ENCODE data around the gene CETN1.

Gene CETN1

DNA sequence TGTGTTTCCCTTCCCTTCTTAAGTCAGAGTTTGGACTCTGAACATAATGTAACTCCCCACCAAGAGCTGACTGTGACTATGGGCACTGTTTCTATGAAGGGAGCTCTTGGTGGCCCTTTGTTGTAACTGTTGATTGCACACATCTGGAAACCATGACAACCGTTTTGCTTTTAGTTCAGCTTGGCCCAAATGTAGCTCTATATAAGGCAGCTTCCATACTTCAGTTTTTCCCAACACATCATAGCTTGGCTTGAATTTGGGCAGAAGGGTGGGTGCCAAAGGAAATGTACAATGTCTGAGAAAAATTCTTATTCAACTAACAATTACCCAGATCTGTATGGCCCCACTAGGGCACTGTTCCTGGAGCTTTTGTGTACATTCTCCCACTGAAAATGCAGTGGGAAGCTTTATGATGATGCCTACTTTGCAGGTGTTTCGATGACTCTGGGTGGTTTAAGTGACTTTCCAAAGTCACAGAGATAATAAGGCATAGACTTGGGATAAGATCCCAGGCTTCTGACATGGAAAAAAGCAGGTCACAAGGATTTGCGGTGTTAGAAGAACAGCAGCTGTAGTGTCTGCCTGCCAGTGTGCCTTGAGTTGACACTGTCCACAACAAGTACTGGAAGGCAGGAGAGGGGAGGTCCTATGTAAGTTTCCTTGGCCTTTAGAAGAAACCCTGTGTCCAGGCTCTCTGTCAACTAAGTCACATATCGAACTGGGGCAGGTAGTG, 2.4 kb upstream of the CETN1 start:
- DNase-seq = no peak

DNA sequence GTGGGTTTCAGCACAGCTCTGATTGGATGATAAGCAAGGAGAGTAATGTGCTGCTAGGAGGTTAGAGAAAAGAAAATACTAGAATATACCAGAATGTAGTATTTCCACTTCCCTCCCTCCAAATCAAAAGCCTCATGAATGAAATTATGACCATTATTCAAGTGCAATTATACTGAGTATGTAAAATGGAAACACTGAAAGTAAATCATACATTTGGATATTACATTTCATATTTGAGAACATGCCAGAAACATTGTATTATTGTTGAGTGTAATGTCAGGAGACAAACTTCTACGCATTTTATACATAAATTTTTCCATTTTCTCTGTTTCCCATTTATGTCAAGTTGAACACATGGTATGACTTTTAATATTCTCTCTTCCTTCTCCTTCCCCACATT, 942 bp upstream of the CETN1 start:
- DNase-seq = no peak

DNA sequence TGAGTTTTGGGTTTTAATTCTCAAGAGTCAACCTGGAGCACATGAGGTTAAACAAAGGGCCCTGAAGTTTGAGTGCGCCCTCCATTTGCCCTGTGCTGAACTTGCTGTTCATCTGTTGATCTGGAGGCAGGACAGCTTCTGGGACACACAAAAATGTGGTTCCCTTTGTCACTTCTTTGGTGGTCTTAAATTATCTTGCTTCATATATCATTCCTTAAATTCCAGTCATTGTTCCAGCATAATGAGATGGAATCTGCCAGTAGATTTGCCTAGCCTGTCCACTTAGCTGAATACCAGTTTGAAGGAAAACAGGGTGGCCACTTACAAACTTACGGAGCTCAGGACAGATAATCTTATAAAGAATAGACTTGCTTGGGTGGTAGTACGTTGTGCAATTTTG, 916 bp downstream of the CETN1 start:
- no peak for DNase-seq

DNA sequence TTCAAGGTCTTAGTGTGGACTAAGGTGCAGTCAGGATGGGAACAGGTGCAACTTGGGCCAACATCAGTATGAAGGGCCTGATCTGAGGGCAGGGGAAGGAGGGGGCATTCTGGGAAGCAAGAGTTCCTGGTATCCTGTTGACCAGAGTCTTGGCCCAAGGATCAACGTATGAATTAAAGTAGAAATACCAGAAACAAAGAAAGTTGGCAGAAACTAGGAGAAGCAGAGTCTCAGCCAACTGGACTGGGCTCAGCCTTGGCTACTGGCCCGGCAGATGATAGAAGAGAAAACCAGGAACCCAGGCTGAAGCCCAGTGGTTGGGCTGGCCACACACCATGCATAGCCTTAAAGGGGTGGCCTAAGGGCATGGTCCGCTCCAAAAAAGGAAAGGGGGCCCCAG, 2.3 kb downstream of the CETN1 start:
- no peak for DNase-seq

DNA sequence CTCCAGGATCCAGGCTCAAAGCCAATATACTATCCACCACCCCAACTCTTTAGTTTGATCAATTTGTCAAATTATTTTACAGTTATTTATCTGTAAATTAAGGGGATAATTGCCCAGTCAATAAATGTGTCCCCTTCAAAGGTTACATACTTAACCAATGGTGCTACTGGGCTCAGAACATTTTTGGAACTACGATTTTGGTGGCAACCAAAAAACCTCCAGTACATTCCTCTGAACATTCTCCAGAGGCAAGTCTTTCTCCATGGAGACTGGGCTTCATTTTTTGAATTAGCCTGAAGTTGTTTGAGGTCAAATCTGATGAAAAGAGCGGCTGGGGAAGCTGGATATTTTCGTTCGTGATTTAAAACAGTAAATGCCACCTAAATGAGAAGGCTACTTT, 14.9 kb downstream of the CETN1 start:
- no peak for DNase-seq

DNA sequence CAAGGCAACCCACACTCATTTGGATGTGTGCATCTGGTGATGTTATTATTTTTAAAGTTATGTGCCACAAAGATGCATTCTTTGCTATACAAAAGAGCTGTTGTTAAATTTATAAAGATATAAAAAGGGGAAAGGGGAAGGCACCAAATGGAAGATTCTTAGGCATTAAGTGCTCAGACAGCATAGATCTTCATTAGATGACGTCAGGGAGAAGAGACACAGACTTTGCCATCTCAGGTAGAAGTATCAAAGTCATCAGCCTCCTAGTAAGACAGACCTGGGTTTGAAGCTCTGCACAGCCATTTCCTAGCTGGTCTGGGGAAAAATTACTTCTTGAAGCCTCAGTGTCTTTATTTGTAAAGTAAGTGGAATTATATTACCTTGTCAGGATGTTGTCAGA, 15.4 kb downstream of the CETN1 start:
- no peak for DNase-seq

DNA sequence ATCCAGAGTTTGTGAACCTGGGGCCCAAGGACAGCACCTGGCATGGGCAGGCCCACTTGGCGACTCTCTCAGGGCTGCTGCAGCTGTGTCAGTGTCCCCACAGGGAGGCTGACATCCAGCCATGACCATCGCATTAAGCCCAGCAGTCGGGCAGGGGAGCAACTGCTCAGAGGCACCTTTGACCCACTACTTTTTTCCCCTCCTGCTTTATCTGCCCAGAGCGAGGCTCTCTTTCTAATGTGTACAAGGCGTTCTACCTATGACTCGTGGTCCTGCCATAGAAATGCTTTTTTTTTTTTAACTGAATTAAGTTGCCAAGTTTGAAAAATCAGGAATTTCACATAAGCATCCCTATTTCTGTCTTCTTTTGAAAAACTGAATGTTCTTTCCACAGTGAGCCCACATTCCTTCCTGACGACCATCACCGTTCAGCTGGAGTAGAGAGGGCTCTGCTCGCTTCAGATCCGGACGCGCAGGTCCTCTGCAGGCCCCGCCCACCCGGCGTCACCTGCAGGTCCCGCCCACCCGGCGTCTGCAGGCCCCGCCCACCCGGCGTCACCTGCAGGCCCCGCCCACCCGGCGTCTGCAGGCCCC, 16.2 kb downstream of the CETN1 start:
- DNase-seq = peak; percentile 76

DNA sequence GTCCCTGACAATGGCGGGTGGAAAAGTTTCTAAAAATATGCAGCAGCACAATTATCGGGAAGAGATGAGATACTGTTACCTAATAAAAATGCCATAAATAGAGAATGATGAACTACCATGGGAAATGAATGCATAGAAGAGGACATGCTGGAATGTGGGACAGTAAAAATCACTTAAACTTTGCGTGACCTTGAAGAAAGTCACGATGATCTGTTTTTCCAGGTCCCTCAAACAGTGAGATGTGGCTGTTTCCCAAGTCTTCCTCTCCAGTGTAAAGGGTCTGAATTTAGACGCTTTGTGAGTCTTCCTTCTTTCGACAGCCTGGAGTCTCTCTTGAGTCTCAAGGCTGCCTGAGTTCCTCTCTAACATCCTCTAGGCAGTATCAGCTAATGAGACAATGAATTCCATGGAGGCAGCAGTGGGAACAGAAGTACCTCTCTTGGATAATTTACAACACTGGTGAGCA, 18.0 kb downstream of the CETN1 start:
- DNase-seq = no peak

DNA sequence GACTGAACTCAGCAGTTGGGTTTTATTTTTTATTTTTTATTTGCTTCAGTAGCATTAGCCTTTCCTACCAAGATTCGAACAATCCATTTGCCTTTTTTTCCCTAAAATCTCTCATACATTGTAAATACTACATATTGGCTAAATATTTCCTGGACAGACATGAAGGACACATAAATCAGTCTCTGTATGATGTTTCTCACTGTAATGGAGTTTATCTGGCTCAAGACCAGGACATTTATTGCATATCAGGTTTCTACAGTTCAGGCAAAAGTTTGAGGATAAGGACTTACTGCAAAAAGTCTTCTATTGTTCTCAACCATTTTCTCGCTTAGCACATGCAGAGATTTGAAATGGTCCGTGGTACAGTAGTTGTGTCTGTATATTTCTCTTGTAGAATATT, 19.9 kb downstream of the CETN1 start:
- no peak for DNase-seq

DNA sequence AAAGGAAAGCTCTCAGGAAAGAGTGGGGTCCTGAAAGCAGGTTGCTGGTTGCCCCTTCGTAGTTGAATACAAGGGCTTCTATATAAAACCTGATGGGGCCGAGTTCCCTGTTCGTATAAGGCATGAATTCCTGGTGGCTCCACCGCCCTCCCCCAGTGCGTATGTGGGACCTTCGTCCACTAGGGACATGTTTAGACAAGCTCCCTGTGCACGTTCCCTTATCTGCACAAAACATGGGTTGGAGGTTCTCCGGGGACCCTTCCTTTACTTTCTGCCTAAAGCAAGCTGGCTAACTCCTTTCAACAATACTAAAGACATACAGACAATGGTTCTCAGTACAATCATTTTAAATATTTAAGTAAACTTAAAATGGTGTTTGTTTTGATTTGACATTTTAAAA, 24.6 kb downstream of the CETN1 start:
- no peak for DNase-seq

DNA sequence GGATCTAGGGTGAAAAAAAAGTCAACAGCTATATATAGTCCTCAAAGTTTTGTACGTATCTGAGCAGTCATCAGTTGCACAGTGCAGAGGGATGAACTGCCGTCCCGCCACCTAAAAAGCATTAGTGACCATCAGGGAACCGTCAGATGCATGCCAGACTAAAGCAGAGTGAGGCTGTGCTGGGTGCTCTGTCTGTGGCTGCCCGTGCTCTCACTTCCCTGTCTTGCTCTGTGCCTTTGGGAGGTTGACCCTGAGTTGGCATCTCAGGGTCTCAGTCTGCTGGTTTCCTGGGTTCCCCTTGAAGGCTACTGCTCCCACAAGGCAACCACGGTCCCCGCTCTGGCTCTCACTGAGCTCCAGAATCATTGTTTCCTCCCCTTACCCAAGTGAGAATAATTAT, 27.8 kb downstream of the CETN1 start:
- no peak for DNase-seq

DNA sequence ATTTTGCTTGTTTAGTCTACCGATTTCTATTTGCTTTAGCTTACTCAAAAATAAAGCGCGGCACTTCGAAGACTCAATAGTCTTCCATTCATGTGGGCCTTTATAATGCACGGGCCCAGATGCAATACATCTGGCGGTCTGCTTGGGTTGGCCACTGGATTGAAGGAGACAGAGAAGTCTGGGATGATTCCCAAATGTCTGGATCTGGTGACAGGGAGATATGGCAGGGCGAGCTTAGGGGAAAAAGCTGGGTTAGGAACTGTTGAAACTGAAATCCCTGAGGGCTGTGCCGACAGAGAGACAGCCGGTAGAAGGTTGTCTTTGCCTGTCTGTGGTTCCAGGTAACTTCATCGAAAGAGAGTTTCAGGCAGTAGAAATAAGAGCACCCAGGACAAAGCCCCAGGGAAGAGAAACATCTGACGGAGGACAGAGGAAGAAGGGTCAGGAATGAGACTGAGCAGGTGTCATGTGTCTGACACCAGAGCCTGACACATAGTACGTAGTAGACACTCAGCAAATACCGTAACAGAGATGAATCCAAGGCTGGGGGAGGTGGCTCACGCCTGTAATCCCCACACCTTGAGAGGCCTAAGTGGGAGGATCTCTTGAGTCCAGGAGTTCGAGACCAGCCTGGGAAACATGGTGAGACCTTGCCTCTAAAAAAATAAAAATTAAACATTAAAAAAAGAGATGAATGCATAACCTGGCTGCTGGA, 30.2 kb downstream of the CETN1 start:
- no peak for DNase-seq

DNA sequence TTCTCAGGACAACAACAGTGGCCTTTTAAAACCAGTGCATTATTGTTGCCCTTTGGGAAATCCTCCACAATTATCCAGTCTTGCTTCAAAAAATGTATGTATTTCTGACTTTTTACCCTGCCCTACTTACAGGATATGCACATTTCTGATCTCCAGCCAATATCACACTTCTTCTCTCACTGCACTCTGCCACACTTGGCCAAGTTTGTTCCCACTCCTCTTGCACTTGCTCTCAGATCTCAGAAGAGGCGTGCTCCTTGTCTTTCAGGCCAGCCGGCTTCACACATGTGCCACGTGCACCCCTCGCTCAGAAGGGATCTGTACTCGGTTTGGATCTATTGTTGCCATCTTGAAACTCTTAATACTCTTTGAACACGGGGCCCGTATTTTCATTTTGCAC, 32.0 kb downstream of the CETN1 start:
- DNase-seq = no peak

DNA sequence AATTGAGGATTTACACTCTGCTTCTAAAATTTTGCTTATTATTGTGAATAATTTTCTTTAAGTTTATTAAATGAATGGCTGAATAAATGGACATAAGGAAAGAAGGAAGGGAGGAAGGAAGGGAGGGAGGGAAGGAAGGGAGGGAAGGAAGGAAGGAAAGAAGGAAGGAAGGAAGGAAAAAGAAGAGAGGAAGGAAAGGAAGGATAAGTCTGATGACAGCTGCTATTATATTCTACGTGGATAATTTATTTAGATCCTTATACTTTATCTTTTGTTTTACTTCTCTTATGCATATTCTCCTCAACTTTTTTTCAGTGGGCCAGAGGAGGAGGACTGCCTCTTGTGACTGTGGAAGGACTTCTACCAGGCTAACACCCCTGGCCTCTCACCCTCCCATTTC, 34.0 kb downstream of the CETN1 start:
- no peak for DNase-seq

DNA sequence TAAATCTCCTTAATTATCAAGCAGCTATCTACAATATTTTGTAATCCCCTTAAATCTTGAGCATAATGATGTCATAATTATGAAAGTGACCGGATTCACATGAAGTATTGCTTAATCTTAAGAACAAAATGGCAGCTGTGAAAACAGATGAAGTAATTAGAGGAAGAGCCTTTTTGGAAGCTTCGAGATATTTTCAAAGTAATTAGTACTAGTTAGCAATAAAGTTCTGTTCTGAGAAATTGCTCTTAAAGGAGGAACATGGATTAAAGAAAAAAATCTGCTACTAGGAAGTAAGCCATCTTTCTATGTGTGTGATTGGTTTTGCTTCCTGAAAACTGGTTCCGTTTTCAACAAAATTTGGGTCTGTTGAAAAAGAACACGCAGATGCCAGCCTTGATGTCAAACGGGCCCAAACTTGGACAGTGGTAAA, 34.9 kb downstream of the CETN1 start:
- no peak for DNase-seq

DNA sequence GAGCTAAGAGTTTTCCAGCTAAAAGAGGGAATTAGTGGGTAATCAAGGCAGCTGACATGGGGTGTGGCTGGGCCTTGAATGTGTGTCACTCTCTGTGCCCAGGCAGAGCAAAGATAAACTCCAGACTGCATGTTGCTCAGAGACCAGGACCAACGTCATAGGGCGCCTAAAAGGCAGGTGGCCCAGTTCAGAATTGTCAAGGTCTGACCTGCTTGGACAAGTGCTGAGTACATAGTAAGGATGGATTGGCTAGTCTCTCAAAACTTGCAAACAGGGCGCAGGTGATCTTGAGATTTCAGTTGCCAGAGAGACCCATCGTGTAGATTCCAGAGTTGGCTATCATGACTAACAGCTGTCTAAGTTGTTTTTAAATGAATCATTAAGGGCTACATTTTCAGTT, 35.6 kb downstream of the CETN1 start:
- no peak for DNase-seq

DNA sequence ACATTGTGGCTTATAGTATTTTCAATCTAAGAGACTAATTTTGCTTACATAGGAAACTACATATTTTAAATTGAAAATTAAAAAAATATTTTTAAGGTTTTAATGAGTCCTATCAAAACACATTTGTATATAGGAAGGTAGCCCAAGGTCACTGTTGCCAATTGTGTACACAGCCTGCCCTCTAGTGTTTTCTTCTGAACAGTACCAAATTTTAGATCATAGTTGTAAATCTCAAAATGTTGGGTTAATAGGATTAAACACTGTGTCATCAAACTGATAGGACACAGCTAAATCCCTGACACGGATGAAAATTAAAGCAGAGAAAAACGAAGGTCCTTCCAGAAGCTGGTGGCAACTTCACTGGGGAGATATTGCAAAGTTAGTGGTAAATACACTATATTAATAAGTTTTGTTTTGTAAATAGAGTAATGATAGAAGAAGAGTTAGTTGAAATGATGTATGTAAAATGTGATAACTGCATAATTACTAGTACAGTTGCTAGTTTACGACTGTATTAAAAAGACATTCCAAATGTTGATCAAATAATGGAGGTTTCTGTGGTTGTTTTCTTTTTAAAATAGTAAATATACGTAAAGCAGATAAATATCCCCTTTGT, 36.3 kb downstream of the CETN1 start:
- no peak for DNase-seq

DNA sequence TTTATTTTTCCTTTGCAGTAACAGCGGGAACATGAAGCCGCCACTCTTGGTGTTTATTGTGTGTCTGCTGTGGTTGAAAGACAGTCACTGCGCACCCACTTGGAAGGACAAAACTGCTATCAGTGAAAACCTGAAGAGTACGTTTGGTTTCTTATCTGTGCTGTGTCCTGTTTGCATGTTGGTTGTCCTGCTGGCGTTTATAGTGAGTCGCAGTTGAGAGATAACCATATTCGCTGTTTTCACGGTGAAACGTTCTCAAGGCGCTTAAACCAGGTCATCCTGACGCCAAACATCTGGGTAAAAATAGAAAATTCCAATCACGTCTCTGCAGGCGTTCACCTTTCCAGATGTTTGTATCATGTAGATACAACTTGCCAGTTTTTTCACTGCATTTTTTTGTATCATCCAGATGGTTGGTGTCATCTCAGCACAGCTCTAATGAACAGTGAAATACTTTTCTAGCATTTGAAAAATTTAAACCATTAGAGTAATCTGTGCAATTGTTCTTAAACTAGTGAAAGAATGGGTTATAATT, 37.9 kb downstream of the CETN1 start:
- DNase-seq = no peak

DNA sequence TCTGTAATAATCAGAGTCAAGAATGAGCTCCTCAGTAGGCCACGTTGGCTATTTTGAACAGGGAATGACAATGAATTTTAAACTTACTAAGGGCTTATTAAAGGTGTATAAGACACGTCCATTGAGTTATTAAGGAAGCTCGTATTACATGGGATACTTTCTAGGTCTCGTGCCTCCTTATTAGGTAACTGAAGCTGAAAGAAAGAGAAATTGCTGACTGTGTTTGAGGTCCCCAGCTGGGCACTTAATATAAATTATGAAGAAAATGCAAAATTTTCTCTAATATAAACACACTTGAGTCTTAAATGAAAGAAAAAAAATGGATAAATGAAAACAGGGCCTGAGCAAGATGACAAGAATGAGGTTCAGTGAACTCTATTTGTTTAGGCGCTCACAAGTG, 38.4 kb downstream of the CETN1 start:
- no peak for DNase-seq

DNA sequence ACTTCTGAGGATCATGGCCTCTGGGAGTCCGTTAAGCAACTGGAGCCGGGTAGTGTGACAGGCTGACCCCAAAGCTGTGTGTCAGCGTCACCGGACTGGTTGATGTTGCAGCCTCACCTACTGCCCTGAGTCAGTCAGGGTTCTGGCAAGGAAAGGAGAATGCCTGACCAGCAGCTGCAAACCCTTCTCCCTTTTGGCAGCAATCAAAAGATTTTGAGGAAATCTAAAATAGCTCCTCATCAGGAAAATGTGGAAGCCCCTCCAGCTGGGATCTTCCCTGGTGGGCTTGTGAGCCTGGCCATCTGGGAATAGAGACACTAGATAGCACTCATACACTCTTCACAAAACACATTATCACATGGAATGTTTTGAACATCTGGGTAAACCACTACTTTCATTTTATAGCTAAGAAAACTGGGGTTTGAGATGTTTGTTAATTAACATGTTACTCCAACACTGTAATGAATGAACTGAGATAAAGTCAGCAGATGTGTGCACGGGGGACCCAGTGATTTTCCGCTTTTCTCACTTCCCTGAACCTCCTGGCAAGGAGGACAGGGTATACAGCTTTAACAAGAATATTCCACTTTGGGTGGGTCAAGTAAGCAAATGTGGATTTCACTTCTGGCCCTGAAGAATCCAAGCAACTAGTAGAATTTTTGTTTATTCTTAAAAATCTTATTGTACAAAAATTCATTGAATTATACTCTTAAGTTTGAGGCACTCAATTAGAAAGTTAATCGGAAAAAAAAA, 41.3 kb downstream of the CETN1 start:
- DNase-seq = no peak

DNA sequence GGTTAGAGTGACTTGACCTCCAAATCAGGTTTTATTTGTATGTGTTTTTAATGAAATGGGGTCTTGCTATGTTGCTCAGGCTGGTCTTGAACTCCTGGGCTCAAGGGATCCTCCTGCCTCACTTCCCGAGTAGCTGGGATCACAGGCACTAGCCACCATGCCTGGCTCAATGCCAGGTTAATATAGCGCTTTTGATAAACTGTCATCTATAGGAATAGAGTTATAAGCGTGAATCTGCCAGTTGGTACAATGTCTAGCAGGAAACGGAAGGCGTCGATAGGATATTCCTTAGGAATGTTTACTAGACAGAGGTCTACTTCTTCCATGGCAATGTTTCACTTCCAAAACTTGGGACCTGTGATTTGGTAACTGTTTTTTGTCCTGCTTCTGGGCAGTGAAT, 42.1 kb downstream of the CETN1 start:
- DNase-seq = no peak

DNA sequence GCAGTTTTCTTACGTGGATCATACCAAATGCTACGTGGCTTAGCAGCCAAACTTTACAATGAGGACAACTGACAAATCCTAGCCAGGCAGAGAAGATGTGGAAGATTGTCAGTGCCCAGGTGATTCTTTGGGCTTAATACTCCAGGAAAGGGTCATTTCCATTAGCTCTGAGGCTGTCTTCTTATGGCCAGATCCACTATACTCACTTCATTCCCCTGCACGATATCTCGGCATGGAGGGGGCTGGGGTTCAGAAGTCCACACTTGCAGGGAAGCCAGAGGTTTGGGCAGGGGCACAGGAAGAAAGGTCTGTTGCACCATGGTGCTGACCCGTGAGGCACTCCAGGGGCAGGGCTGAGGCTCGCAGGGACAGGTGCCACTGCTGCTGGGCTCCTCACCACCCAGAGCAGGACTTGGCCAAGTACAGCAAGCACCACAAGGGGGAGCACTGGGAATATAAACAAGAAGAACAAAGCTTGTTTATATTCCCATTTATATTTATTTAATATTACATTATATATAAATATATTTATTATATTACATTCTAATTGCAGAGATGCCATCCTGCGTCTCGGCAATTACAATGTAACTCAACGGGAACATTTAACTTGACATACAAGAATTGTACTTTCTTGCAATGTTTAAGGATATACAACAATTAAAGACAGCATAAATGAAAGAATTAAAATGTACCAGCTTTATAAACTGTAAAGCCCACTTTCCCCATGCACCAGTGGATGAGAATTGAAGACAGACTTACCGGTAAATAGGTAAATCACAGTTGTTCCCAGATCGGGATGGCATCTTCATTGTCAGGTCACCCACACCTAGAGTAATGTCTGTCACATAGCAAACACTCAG, 43.8 kb downstream of the CETN1 start:
- peak; percentile 78 for DNase-seq
